Activated naive CD8-positive, alpha-beta T cell (primary cell): ENCODE results near the gene HKDC1.
A peak's percentile ranks its signal among the peaks of the same experiment; 100 is the strongest.

ENCODE experiments used
- H3K27ac Mint-ChIP-seq: one replicate; pipeline ENCODE4 v1.8.0; 2021; ENCODE audit warnings: mixed read lengths
- H3K27me3 Mint-ChIP-seq: one replicate; pipeline ENCODE4 v1.8.0; 2021; ENCODE audit warnings: mixed read lengths
- H3K36me3 Mint-ChIP-seq: one replicate; pipeline ENCODE4 v1.8.0; 2021; ENCODE audit warnings: mixed read lengths
- H3K4me1 Mint-ChIP-seq: one replicate; pipeline ENCODE4 v1.8.0; 2021; ENCODE audit warnings: low read depth, mixed read lengths
- H3K4me3 Mint-ChIP-seq: one replicate; pipeline ENCODE4 v1.8.0; 2021; ENCODE audit warnings: mild to moderate bottlenecking, mixed read lengths
- H3K9me3 Mint-ChIP-seq: one replicate; pipeline ENCODE4 v1.8.0; 2021; ENCODE audit warnings: low read depth, mixed read lengths

Gene HKDC1

GRCh38 chr10:69225681-69226080 lies 5.5 kb downstream of the HKDC1 start:
- Mint-ChIP-seq H3K4me3 (no peak overlapping the region), H3K4me1 (peaks cover 42% of the 10 kb centered on the region), H3K36me3 (no peaks in the 10 kb centered on the region), H3K27ac (no peak overlapping the region), H3K9me3 (no peaks in the 10 kb centered on the region), H3K27me3 (no peaks in the 10 kb centered on the region)

- Mint-ChIP-seq H3K36me3 (no peaks in the 10 kb centered on the region), H3K27me3 (no peaks in the 10 kb centered on the region), H3K9me3 (no peaks in the 10 kb centered on the region), H3K27ac (no peak overlapping the region), H3K4me1 (peaks cover 47% of the 10 kb centered on the region), H3K4me3 (no peak overlapping the region)
Measured at GRCh38 chr10:69226919-69227450, 6.9 kb downstream of the HKDC1 start.

- H3K4me1 Mint-ChIP-seq: peaks cover 46% of the 10 kb centered on the region
- no peak overlapping the region for H3K4me3 Mint-ChIP-seq
- no peak overlapping the region for H3K27ac Mint-ChIP-seq
- H3K9me3 Mint-ChIP-seq: no peaks in the 10 kb centered on the region
- H3K27me3 Mint-ChIP-seq: no peaks in the 10 kb centered on the region
- no peaks in the 10 kb centered on the region for H3K36me3 Mint-ChIP-seq
Measured at GRCh38 chr10:69228151-69228550, 8.0 kb downstream of the HKDC1 start.

- Mint-ChIP-seq H3K4me1 (peaks cover 50% of the 10 kb centered on the region), H3K9me3 (no peaks in the 10 kb centered on the region), H3K4me3 (no peak overlapping the region), H3K36me3 (no peaks in the 10 kb centered on the region), H3K27me3 (no peaks in the 10 kb centered on the region), H3K27ac (no peak overlapping the region)
Measured at GRCh38 chr10:69229616-69229916, 9.4 kb downstream of the HKDC1 start.

GRCh38 chr10:69230128-69230527 lies 10.0 kb downstream of the HKDC1 start:
- H3K9me3 Mint-ChIP-seq: no peaks in the 10 kb centered on the region
- peaks cover 48% of the 10 kb centered on the region for H3K4me1 Mint-ChIP-seq
- no peak overlapping the region for H3K4me3 Mint-ChIP-seq
- H3K27me3 Mint-ChIP-seq: no peaks in the 10 kb centered on the region
- no peaks in the 10 kb centered on the region for H3K36me3 Mint-ChIP-seq
- peak overlapping the region; percentile 24 for H3K27ac Mint-ChIP-seq

- no peak overlapping the region for H3K4me3 Mint-ChIP-seq
- peaks cover 48% of the 10 kb centered on the region for H3K4me1 Mint-ChIP-seq
- peak overlapping the region; percentile 35 for H3K27ac Mint-ChIP-seq
- no peaks in the 10 kb centered on the region for H3K9me3 Mint-ChIP-seq
- H3K27me3 Mint-ChIP-seq: no peaks in the 10 kb centered on the region
- H3K36me3 Mint-ChIP-seq: no peaks in the 10 kb centered on the region
Measured at GRCh38 chr10:69232252-69232651, 12.1 kb downstream of the HKDC1 start.

GRCh38 chr10:69232736-69233480 lies 12.8 kb downstream of the HKDC1 start:
- H3K4me1 Mint-ChIP-seq: peaks cover 47% of the 10 kb centered on the region
- no peaks in the 10 kb centered on the region for H3K9me3 Mint-ChIP-seq
- H3K4me3 Mint-ChIP-seq: peak overlapping the region; percentile 51
- peak overlapping the region; percentile 35 for H3K27ac Mint-ChIP-seq
- no peaks in the 10 kb centered on the region for H3K36me3 Mint-ChIP-seq
- no peaks in the 10 kb centered on the region for H3K27me3 Mint-ChIP-seq

GRCh38 chr10:69234447-69234846 lies 14.3 kb downstream of the HKDC1 start:
- no peak overlapping the region for H3K4me3 Mint-ChIP-seq
- H3K27ac Mint-ChIP-seq: no peak overlapping the region
- H3K9me3 Mint-ChIP-seq: no peaks in the 10 kb centered on the region
- H3K27me3 Mint-ChIP-seq: no peaks in the 10 kb centered on the region
- H3K4me1 Mint-ChIP-seq: peaks cover 31% of the 10 kb centered on the region
- no peaks in the 10 kb centered on the region for H3K36me3 Mint-ChIP-seq

- Mint-ChIP-seq H3K4me1 (peaks cover 13% of the 10 kb centered on the region), H3K9me3 (no peaks in the 10 kb centered on the region), H3K36me3 (no peaks in the 10 kb centered on the region), H3K4me3 (no peak overlapping the region), H3K27me3 (no peaks in the 10 kb centered on the region), H3K27ac (no peak overlapping the region)
Measured at GRCh38 chr10:69237528-69238159, 17.5 kb downstream of the HKDC1 start.

GRCh38 chr10:69239136-69239535 lies 19.0 kb downstream of the HKDC1 start:
- Mint-ChIP-seq H3K4me3 (no peak overlapping the region), H3K4me1 (peaks cover 4% of the 10 kb centered on the region), H3K27me3 (no peaks in the 10 kb centered on the region), H3K9me3 (no peaks in the 10 kb centered on the region), H3K27ac (no peak overlapping the region), H3K36me3 (no peaks in the 10 kb centered on the region)

- H3K36me3 Mint-ChIP-seq: no peaks in the 10 kb centered on the region
- H3K4me3 Mint-ChIP-seq: no peak overlapping the region
- no peaks in the 10 kb centered on the region for H3K9me3 Mint-ChIP-seq
- peaks cover 4% of the 10 kb centered on the region for H3K4me1 Mint-ChIP-seq
- no peaks in the 10 kb centered on the region for H3K27me3 Mint-ChIP-seq
- H3K27ac Mint-ChIP-seq: no peak overlapping the region
Measured at GRCh38 chr10:69239816-69240434, 19.8 kb downstream of the HKDC1 start.

- Mint-ChIP-seq H3K27ac (no peak overlapping the region), H3K4me1 (peaks cover 4% of the 10 kb centered on the region), H3K36me3 (no peaks in the 10 kb centered on the region), H3K27me3 (no peaks in the 10 kb centered on the region), H3K9me3 (no peaks in the 10 kb centered on the region), H3K4me3 (no peak overlapping the region)
Measured at GRCh38 chr10:69240455-69240854, 20.3 kb downstream of the HKDC1 start.

GRCh38 chr10:69241575-69241974 lies 21.4 kb downstream of the HKDC1 start:
- Mint-ChIP-seq H3K27me3 (no peaks in the 10 kb centered on the region), H3K36me3 (peaks cover 5% of the 10 kb centered on the region), H3K9me3 (no peaks in the 10 kb centered on the region), H3K4me3 (no peak overlapping the region), H3K4me1 (peaks cover 4% of the 10 kb centered on the region), H3K27ac (no peak overlapping the region)

GRCh38 chr10:69242040-69242851 lies 22.1 kb downstream of the HKDC1 start:
- Mint-ChIP-seq H3K4me1 (peaks cover 4% of the 10 kb centered on the region), H3K4me3 (no peak overlapping the region), H3K9me3 (no peaks in the 10 kb centered on the region), H3K36me3 (peaks cover 5% of the 10 kb centered on the region), H3K27me3 (no peaks in the 10 kb centered on the region), H3K27ac (no peak overlapping the region)

- peaks cover 5% of the 10 kb centered on the region for H3K36me3 Mint-ChIP-seq
- no peaks in the 10 kb centered on the region for H3K9me3 Mint-ChIP-seq
- no peak overlapping the region for H3K27ac Mint-ChIP-seq
- no peaks in the 10 kb centered on the region for H3K4me1 Mint-ChIP-seq
- H3K27me3 Mint-ChIP-seq: no peaks in the 10 kb centered on the region
- no peak overlapping the region for H3K4me3 Mint-ChIP-seq
Measured at GRCh38 chr10:69242852-69243212, 22.7 kb downstream of the HKDC1 start.
